Neural crest cell (in vitro differentiated cells): ENCODE measurements around the gene CSF1. TPM values are rescaled to one million over a fixed set of nuclear protein-coding genes. Genes with fewer than 3 reads are reported as not detected.

Source experiments
- DNase-seq: peaks from one replicate; pipeline ENCODE4 v3.0.0; 2021; ENCODE audit warnings: low read depth, mixed read lengths, low spot score
- H3K27ac Mint-ChIP-seq: one replicate; pipeline ENCODE4 v1.8.0; 2021; ENCODE audit warnings: mild to moderate bottlenecking, mixed read lengths; ENCODE audit not compliant: unreplicated experiment
- H3K27me3 Mint-ChIP-seq: 2 replicates; pipeline ENCODE4 v1.8.0; 2021; ENCODE audit warnings: low read depth, mild to moderate bottlenecking, mixed read lengths
- H3K36me3 Mint-ChIP-seq: 2 replicates; pipeline ENCODE4 v1.8.0; 2021; ENCODE audit warnings: low read depth, mild to moderate bottlenecking, mixed read lengths
- H3K4me1 Mint-ChIP-seq: 2 replicates; pipeline ENCODE4 v1.8.0; 2021; ENCODE audit warnings: mixed read lengths
- H3K4me3 Mint-ChIP-seq: one replicate; pipeline ENCODE4 v1.8.0; 2021; ENCODE audit warnings: mild to moderate bottlenecking, mixed read lengths
- H3K9me3 Mint-ChIP-seq: 2 replicates; pipeline ENCODE4 v1.8.0; 2021; ENCODE audit warnings: mixed read lengths
- total RNA-seq: library from RNA; stranded (reverse); gene quantifications from 2 replicates; pipeline ENCODE4 v1.2.1, GENCODE V29; 2021
- TF ChIP-seq, protein P1 (sequence below): fragments of 200-600 bp; sonication (generic); conservative IDR thresholded peaks from 2 replicates; pipeline ENCODE4 v1.5.0; 2021; ENCODE audit warnings: antibody characterized with exemption, mild to moderate bottlenecking

CSF1 gene
- total RNA-seq, 1 donor from 2014 or later, result 17.9 TPM

DNA sequence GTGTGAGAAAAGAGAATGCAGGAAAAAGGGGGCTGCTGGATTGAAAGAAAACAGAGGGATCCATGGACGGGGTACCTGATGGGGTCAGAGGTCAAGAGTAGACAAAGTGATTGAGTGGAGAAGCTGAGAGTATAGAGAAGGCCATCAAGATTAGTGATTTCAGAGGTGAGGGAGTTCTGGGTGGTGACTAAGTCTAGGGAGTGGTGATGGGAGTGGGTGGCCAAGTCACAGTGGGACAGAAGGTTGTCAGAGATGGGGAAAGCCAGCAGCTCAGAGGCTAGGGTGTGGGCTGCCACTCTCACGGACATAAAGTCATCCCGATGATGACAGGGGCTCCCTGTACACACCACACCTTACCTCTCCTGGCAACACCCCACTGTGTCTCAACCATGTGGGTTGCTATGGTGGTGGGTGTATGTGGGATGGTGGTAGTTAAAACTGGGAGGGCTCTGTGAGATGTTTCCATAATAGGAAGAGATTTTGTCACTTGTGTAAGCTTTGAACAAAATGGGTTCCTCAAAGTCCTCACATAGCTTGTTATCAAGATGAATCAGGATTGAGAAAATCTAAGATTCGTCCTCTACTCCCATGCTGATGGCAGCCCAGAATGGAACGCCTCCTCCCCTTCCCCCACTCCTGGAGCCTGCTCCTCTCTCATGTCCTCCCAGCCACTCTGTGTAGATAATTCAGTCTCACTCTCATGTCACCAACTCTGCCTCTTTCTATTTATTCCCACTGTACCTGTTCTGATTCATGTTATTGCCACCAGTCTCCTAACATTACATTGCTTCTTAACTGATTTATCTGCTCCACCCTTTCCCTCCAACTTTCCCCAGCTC is 20.3 kb upstream of the CSF1 start:
- TF ChIP-seq, protein P1, sequence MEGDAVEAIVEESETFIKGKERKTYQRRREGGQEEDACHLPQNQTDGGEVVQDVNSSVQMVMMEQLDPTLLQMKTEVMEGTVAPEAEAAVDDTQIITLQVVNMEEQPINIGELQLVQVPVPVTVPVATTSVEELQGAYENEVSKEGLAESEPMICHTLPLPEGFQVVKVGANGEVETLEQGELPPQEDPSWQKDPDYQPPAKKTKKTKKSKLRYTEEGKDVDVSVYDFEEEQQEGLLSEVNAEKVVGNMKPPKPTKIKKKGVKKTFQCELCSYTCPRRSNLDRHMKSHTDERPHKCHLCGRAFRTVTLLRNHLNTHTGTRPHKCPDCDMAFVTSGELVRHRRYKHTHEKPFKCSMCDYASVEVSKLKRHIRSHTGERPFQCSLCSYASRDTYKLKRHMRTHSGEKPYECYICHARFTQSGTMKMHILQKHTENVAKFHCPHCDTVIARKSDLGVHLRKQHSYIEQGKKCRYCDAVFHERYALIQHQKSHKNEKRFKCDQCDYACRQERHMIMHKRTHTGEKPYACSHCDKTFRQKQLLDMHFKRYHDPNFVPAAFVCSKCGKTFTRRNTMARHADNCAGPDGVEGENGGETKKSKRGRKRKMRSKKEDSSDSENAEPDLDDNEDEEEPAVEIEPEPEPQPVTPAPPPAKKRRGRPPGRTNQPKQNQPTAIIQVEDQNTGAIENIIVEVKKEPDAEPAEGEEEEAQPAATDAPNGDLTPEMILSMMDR, result no peak
- peaks cover 4% of the 10 kb centered on the region for H3K9me3 Mint-ChIP-seq
- DNase-seq, result no peak
- H3K4me1 Mint-ChIP-seq, result peaks cover 10% of the 10 kb centered on the region
- H3K4me3 Mint-ChIP-seq, result no peak overlapping the region
- H3K27me3 Mint-ChIP-seq, result no peaks in the 10 kb centered on the region
- no peaks in the 10 kb centered on the region for H3K36me3 Mint-ChIP-seq
- H3K27ac Mint-ChIP-seq, result peak overlapping the region; percentile 0

DNA sequence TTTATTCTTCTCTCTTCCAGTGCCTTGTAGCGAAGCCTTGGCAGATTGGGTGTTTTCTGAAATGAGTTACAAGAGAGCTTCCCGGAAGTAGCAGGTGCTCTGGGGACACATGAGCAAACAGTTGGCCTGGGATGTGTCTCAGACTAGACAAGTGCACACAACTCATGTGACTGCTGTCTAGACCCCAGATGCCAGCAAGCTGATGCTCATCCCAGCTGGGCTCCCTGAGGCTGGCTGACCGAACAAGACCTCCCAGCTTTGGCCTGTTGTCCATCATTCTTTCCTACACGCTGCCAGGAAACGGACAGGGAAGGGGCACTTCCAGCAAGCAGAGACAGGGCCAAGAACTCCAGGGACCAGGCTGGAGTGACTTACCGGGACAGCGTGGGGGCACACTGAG is 18.7 kb upstream of the CSF1 start:
- Mint-ChIP-seq H3K27ac (no peak overlapping the region), H3K36me3 (no peaks in the 10 kb centered on the region), H3K4me1 (peaks cover 10% of the 10 kb centered on the region), H3K9me3 (peaks cover 4% of the 10 kb centered on the region), H3K4me3 (no peak overlapping the region), H3K27me3 (no peaks in the 10 kb centered on the region)
- TF ChIP-seq, protein P1, result no peak
- DNase-seq, result no peak

DNA sequence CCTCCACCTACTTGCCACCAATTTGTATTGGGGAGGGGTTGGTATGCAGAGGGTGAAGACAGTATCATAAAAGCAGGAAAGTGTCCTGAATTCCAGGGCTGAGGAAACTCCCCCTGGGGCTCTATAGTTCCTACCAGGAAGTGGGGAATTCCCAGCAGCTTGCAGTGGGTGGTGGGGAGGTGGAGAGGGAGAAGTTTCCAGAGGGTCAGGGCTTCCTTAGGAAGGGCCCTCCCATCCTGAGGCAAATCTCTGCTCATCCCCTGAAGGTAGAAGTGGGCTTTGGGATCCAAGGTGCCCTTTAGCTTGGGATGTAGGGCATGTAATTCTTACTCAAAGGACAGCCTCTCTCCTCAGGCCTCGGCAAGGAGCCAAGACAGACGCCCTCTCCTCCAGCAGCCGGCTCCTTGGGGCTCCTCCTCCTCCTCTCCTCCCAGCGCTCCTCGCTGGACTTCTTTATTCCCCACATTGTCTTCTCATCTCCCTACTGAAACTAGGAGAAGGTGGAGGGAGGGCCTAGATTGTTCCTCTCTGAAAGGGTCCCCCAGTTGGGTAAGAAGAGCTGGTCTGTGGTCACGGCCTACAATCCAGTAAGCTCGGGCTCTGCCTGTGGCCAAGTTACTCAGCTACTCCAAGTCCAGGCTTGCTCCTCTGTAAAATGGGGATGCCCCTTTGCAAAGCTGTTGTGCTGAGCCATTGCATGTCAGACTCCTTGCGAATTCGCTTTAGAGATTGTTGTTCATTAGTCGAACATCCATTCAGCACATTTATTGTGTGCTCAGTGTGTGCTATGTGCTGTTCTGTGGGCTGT is 17.9 kb upstream of the CSF1 start:
- no peak for DNase-seq
- Mint-ChIP-seq H3K9me3 (peaks cover 2% of the 10 kb centered on the region), H3K4me3 (no peak overlapping the region), H3K27me3 (no peaks in the 10 kb centered on the region), H3K36me3 (no peaks in the 10 kb centered on the region), H3K4me1 (peaks cover 10% of the 10 kb centered on the region), H3K27ac (peak overlapping the region; percentile 5)
- TF ChIP-seq, protein P1, result no peak

DNA sequence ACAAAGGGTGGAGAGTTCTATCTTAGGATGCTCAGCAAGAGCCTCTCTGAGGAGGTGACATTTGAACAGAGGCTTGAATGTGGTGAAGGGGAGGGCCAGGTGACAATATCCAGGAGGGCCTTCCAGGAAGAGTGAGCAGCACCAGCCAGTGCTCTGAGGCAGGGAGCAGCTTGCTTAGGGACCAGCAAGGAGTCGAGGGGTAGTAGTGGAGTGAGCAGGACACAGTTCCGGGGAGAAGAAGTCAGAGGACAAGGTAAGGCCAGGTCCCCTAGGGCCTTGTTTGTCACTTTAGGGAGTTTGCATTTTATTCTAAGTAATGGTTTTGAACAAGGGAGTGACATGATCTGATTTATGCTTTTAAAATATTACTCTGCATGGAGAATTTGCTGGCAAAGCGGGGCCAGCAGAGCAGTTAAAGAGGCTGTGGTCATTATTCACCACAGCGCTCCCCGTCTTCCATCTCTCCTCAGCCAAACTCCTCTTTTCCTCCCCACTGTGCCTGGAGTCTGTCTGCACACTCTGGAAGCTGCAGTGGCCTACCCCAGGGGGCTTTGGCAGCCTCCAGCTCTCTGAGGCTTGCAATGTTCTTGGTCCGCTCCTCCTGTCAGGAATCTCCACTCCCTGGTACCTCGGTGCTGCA is 17.0 kb upstream of the CSF1 start:
- TF ChIP-seq, protein P1, result no peak
- Mint-ChIP-seq H3K27me3 (no peaks in the 10 kb centered on the region), H3K27ac (no peak overlapping the region), H3K36me3 (no peaks in the 10 kb centered on the region), H3K4me3 (no peak overlapping the region), H3K4me1 (peaks cover 10% of the 10 kb centered on the region), H3K9me3 (no peaks in the 10 kb centered on the region)
- no peak for DNase-seq

DNA sequence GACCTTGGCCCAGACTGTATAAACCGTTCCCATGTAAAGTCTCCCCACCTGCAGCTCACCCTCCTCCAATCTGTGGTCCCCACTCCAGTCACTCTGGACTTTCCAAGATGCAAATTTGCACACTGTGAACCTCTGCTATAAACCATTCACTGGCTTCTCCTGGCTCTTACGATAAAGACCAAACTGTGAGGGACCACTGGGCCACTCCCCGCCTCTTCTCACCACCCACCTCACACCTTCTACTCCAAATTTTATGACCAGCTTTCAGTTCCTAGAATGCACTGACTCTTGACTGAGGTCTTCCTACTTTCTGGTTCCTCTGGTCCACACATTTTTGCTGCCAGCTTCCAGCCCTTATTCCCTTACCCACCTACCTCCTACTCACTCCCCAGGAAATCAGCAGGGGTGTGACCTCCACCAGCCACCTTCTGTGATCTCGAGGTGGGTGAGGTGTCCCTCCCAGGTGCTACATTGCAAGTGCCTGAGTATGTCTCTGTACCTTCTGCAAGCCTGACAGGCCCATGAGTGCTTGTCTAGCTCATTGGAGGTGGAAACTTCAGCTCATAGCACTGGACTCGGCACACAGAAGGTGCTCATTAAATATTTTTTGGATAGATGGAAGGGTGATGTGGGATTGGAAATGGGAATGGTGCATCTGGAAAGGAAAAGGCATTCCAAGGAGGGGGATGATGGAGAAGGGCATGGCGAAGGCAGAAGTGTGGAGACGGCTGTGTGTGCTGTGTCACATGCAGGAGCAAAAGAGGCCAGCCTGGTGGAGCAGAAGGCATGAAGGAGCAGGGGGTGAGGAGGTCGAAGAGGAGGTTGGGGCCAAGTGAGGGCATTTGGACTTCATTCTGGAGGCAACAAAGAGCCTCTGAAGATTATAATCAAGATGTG is 15.6 kb upstream of the CSF1 start:
- H3K9me3 Mint-ChIP-seq, result no peaks in the 10 kb centered on the region
- no peaks in the 10 kb centered on the region for H3K27me3 Mint-ChIP-seq
- no peaks in the 10 kb centered on the region for H3K36me3 Mint-ChIP-seq
- DNase-seq, result no peak
- no peak overlapping the region for H3K4me3 Mint-ChIP-seq
- TF ChIP-seq, protein P1, result no peak
- no peak overlapping the region for H3K27ac Mint-ChIP-seq
- peaks cover 10% of the 10 kb centered on the region for H3K4me1 Mint-ChIP-seq
